Kidney (tissue), 14 donors: ENCODE measurements around the gene ALK. TPM values are rescaled to one million over a fixed set of nuclear protein-coding genes. Genes with fewer than 3 reads are reported as not detected.
A peak's percentile ranks its signal among the peaks of the same experiment; 100 is the strongest.
"Not testable (repeated sequence)": the region's sequence is repeated elsewhere in the genome, so short reads cannot be mapped to it uniquely, and the experiment has no call there.

Experiments
- DNase-seq, 5 donors: peaks; one replicate each; pipeline ENCODE4 v3.0.0-alpha.2; 2013 to 2020
- FAIRE-seq: peaks from 2 replicates; lab custom pipeline; 2012; peaks lifted over from hg19 to GRCh38; lab: Jason Lieb, UNC
- H3K27ac ChIP-seq, 2 donors: one replicate each; pipeline ENCODE4 v1.7.0; 2013; ENCODE audit warnings: low read depth in 2 of 2, low read length in 2 of 2, inconsistent platforms in 1 of 2
- H3K27me3 ChIP-seq: one replicate; pipeline ENCODE4 v1.7.1; 2013; ENCODE audit warnings: low read length, inconsistent platforms; ENCODE audit not compliant: control insufficient read depth, insufficient read depth
- H3K36me3 ChIP-seq, 3 donors: one replicate each; pipeline versions ENCODE4 v1.7.0 to v1.7.1; 2013; ENCODE audit warnings: low read length in 3 of 3, control low read depth in 1 of 3, inconsistent platforms in 1 of 3; ENCODE audit not compliant: insufficient read depth in 3 of 3, control insufficient read depth in 2 of 3
- H3K4me1 ChIP-seq, 3 donors: one replicate each; pipeline versions ENCODE4 v1.7.0 to v1.7.1; 2013; ENCODE audit warnings: low read length in 3 of 3, inconsistent platforms in 1 of 3, low read depth in 1 of 3; ENCODE audit not compliant: control insufficient read depth in 2 of 3, insufficient read depth in 2 of 3
- H3K4me3 ChIP-seq, 3 donors: one replicate each; pipeline versions ENCODE4 v1.7.0 to v1.8.1; 2013; ENCODE audit warnings: low read length in 3 of 3, control low read depth in 1 of 3, inconsistent platforms in 1 of 3
- H3K9ac ChIP-seq, 3 donors: one replicate each; pipeline versions ENCODE4 v1.7.0 to v1.7.1; 2013; ENCODE audit warnings: low read length in 3 of 3, control low read depth in 1 of 3, inconsistent platforms in 1 of 3
- H3K9me3 ChIP-seq, 3 donors: one replicate each; pipeline versions ENCODE4 v1.7.0 to v1.7.1; 2013; ENCODE audit warnings: low read length in 3 of 3, control low read depth in 1 of 3, inconsistent platforms in 1 of 3; ENCODE audit not compliant: control insufficient read depth in 2 of 3, insufficient read depth in 1 of 3
- intact Hi-C: fragments of 100-400 bp; cut with DNase I; formaldehyde crosslinking; loops from one replicate; pipeline ENCODE4 v1.11.1; 2022
- polyA plus RNA-seq: library from polyadenylated mRNA; stranded (reverse); fragments of 350-450 nt; fragmentation: Illumina TruSeq; extraction: RNeasy Lipid Tissue Mini Kit (QIAGEN cat#74804); gene quantifications from one replicate; pipeline ENCODE4 v1.2.3, GENCODE V29; 2014; ENCODE audit warnings: low read depth, low replicate concordance; ENCODE audit not compliant: insufficient read depth
- total RNA-seq: library from RNA; stranded (reverse); fragmentation: NEBNext Ultra II Directional; extraction: Animal tissue kit (Norgen Biotek cat#: 25700); gene quantifications from one replicate; pipeline ENCODE4 v1.2.1, GENCODE V29; 2021
- TF ChIP-seq, protein P1 (sequence below): IDR thresholded peaks from 3 replicates; pipeline ENCODE4 v1.5.1; 2012; ENCODE audit warnings: mild to moderate bottlenecking, moderate library complexity, borderline replicate concordance; ENCODE audit not compliant: insufficient read depth; ENCODE audit errors: extremely low read depth
- donor health status: control.
- donor health status: control.
- donor health status: control.
- donor health status: control.
- donor health status: control.
- donor health status: DM: yes; HTN: yes; CAD: no.
- donor health status: Normal renal cell carcinoma (clear cell type).

ALK gene
- total and polyA plus RNA-seq, 2 donors from 2014 or later = 0.13 TPM; not detected in 1

DNA sequence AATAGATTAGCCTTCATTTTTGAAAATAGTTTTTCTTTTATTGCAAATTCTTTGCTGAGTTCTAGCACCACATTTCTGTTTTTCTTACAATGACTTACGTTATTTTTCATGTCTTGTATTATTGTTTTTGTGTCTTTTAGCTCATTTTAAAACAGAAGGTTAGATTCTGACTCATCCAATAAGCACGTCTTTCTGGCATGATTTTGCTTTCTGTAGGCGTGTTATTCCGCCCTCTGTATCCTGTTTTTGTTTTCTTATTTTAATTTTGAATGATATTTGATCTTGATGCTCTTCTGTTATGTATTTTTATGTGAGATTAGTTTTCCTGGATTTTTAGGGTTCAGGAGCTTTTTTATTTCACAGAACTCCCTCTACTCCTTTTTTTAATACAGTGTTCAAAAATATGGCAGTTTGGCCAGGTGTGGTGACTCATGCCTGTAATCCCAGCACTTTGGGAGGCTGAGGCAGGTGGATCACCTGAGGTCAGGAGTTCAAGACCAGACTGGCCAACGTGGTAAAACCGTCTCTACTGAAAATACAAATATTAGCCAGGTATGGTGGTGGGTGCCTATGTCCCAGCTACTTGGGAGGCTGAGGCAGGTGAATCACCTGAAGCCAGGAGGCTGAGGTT, 661.1 kb downstream of the ALK start:
- H3K4me3 ChIP-seq = no peak overlapping the region
- TF ChIP-seq, protein P1, sequence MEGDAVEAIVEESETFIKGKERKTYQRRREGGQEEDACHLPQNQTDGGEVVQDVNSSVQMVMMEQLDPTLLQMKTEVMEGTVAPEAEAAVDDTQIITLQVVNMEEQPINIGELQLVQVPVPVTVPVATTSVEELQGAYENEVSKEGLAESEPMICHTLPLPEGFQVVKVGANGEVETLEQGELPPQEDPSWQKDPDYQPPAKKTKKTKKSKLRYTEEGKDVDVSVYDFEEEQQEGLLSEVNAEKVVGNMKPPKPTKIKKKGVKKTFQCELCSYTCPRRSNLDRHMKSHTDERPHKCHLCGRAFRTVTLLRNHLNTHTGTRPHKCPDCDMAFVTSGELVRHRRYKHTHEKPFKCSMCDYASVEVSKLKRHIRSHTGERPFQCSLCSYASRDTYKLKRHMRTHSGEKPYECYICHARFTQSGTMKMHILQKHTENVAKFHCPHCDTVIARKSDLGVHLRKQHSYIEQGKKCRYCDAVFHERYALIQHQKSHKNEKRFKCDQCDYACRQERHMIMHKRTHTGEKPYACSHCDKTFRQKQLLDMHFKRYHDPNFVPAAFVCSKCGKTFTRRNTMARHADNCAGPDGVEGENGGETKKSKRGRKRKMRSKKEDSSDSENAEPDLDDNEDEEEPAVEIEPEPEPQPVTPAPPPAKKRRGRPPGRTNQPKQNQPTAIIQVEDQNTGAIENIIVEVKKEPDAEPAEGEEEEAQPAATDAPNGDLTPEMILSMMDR = no peak
- H3K36me3 ChIP-seq = no peaks in the 10 kb centered on the region
- H3K9me3 ChIP-seq = no peaks in the 10 kb centered on the region
- H3K27me3 ChIP-seq = no peaks in the 10 kb centered on the region
- intact Hi-C loops = no loop called here
- DNase-seq (no peak), FAIRE-seq (no peak)
- H3K27ac ChIP-seq = no peak overlapping the region
- H3K4me1 ChIP-seq = no peaks in the 10 kb centered on the region
- H3K9ac ChIP-seq = no peak overlapping the region

DNA sequence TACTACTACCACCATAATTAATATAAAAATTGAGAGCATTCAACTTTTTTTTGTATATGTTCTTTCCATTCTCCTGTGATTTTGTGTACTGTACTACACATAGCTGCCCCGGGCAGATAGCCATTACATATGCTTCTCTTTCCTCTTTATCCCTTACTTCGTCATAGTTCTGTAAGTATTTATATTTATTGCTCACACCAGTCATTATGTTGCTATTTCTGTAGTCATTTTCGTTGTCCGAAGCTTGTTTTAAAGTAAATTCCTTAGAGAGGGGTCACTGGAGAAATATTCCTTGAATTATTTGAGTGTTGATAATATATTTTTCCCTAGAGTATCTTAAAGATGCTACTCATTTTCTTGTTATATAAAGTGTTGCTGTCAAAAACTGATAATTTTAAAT, 662.2 kb downstream of the ALK start:
- TF ChIP-seq, protein P1 = no peak
- intact Hi-C loops = no loop called here
- Histone ChIP-seq H3K4me1 (no peaks in the 10 kb centered on the region), H3K27me3 (no peaks in the 10 kb centered on the region), H3K4me3 (no peak overlapping the region), H3K9ac (no peak overlapping the region), H3K9me3 (no peaks in the 10 kb centered on the region), H3K27ac (no peak overlapping the region), H3K36me3 (no peaks in the 10 kb centered on the region)
- DNase-seq (no peak), FAIRE-seq (no peak)

DNA sequence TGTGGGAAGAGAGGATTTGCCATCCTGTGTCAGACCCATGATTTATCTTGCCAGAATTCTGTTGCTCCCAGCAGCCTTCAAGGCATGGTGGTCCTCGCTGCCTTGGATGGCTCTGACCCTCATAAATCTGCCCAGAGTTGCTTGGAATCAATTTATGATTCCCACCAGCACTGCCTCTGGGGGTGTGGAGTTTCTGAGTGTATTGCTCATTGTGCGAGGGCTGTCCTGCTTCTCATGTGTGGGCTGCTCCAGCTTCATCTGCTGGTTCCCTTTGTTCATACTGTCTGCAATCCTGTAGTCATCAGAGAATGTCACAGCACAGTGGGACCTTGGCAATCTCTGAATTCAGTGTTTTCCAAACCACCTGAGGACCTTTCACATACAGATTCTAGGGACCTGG, 666.4 kb downstream of the ALK start:
- no peak overlapping the region for H3K4me3 ChIP-seq
- no peak for FAIRE-seq
- no peak overlapping the region for H3K9ac ChIP-seq
- H3K36me3 ChIP-seq = no peaks in the 10 kb centered on the region
- H3K27ac ChIP-seq = no peak overlapping the region
- H3K27me3 ChIP-seq = no peaks in the 10 kb centered on the region
- no peaks in the 10 kb centered on the region for H3K9me3 ChIP-seq
- DNase-seq = peak in 4 of 5 donors; percentile 45 to 68 (median 62)
- no peaks in the 10 kb centered on the region for H3K4me1 ChIP-seq
- TF ChIP-seq, protein P1 = no peak
- intact Hi-C loops = no loop called here

DNA sequence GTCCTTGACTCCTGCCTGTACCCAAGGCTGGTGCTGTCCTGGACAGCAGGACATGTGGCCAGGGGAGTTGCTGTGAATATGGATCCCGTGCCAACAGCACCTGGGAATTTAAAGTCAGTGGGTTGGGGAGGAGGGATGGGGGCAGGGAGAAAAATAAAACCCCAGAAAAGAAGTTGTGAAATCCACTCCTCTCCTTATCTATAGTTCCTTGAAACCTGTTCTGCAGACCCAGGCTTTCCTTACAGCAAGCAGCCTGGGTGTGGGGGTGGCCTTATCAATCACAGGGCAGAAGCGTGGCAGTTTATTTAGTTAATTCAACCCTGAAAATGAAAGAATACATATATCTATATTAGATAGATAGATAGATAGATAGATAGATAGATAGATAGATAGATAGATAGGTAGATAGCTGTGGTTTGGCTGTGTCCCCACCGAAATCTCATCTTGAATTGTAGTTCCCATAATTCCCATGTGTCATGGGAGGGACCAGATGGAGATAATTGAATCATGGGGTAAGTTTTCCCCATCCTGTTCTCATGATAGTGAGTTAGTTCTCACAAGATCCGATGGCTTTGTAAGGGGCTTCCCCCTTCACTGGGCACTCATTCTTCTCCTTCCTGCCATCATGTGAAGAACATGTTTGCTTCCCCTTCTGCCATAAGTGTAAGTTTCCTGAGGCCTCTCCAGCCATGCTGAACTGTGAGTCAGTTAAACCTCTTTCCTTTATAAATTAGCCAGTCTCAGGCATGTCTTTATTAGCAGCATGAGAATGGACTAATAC, 667.7 kb downstream of the ALK start:
- H3K9ac ChIP-seq, H3K27ac ChIP-seq, H3K27me3 ChIP-seq, H3K4me1 ChIP-seq, H3K36me3 ChIP-seq, intact Hi-C loops, FAIRE-seq, H3K9me3 ChIP-seq, H3K4me3 ChIP-seq, DNase-seq: not testable (repeated sequence)
